Loucy (cell line): ENCODE results near the gene CYSLTR2.

Source experiments
- H2AFZ ChIP-seq: fragments of 200-600 bp; sonication (generic); 2 replicates; pipeline ENCODE4 v1.6.0; 2016; ENCODE audit warnings: antibody characterized with exemption, mild to moderate bottlenecking, low read length, moderate library complexity
- H3F3A ChIP-seq: fragments of 200-600 bp; 2 replicates; pipeline ENCODE4 v1.6.0; 2016; ENCODE audit warnings: antibody characterized with exemption, low read depth, mild to moderate bottlenecking
- H3K27me3 ChIP-seq: fragments of 200-600 bp; sonication (generic); 2 replicates; pipeline ENCODE4 v1.6.1; 2014; ENCODE audit warnings: low read length, mild to moderate bottlenecking; ENCODE audit not compliant: insufficient read depth, poor library complexity, severe bottlenecking
- H3K36me3 ChIP-seq: fragments of 200-600 bp; sonication (generic); 2 replicates; pipeline ENCODE4 v1.6.1; 2016; ENCODE audit warnings: low read length; ENCODE audit not compliant: insufficient read depth
- H3K4me1 ChIP-seq: fragments of 200-600 bp; sonication (generic); 2 replicates; pipeline ENCODE4 v1.5.1; 2014; ENCODE audit warnings: low read length, mild to moderate bottlenecking; ENCODE audit not compliant: insufficient read depth, poor library complexity, severe bottlenecking
- H3K4me2 ChIP-seq: fragments of 200-600 bp; sonication (generic); 2 replicates; pipeline ENCODE4 v1.6.0; 2014; ENCODE audit warnings: antibody characterized with exemption, low read length, low read depth, mild to moderate bottlenecking; ENCODE audit not compliant: poor library complexity, severe bottlenecking
- H3K4me3 ChIP-seq: fragments of 200-600 bp; sonication (generic); 2 replicates; pipeline ENCODE4 v1.5.1; 2014; ENCODE audit warnings: low read length, mild to moderate bottlenecking, mixed read lengths; ENCODE audit not compliant: poor library complexity, severe bottlenecking
- H3K79me2 ChIP-seq: fragments of 200-600 bp; sonication (generic); 2 replicates; pipeline ENCODE4 v1.6.1; 2014; ENCODE audit warnings: low read length; ENCODE audit not compliant: insufficient read depth
- H3K9ac ChIP-seq: fragments of 200-600 bp; sonication (generic); 2 replicates; pipeline ENCODE4 v1.6.0; 2014; ENCODE audit warnings: mild to moderate bottlenecking, low read depth, low read length, moderate library complexity; ENCODE audit not compliant: poor library complexity, severe bottlenecking
- H3K9me2 ChIP-seq: fragments of 200-600 bp; sonication (generic); replicated peaks from 2 replicates; pipeline ENCODE4 v1.6.1; 2016; ENCODE audit warnings: low read depth, low read length, mixed read lengths
- H3K9me3 ChIP-seq: fragments of 200-600 bp; sonication (generic); 2 replicates; pipeline ENCODE4 v1.6.1; 2014; ENCODE audit warnings: mild to moderate bottlenecking, antibody characterized with exemption, low read length, low read depth; ENCODE audit not compliant: insufficient read depth
- H4K20me1 ChIP-seq: fragments of 200-600 bp; sonication (generic); 2 replicates; pipeline ENCODE4 v1.6.0; 2014; ENCODE audit warnings: antibody characterized with exemption, low read length, mild to moderate bottlenecking; ENCODE audit not compliant: insufficient read depth, poor library complexity, severe bottlenecking
- EZH2phosphoT487 ChIP-seq: fragments of 200-600 bp; IDR thresholded peaks from 2 replicates; pipeline ENCODE4 v1.6.1; 2018; ENCODE audit warnings: antibody characterized with exemption, mild to moderate bottlenecking, moderate library complexity, borderline replicate concordance
- TF ChIP-seq, protein P1 (sequence below): fragments of 200-600 bp; sonication (generic); conservative IDR thresholded peaks from 2 replicates; pipeline ENCODE4 v1.5.1; 2014; ENCODE audit warnings: mild to moderate bottlenecking, antibody characterized with exemption, low read length

The CYSLTR2 gene

DNA sequence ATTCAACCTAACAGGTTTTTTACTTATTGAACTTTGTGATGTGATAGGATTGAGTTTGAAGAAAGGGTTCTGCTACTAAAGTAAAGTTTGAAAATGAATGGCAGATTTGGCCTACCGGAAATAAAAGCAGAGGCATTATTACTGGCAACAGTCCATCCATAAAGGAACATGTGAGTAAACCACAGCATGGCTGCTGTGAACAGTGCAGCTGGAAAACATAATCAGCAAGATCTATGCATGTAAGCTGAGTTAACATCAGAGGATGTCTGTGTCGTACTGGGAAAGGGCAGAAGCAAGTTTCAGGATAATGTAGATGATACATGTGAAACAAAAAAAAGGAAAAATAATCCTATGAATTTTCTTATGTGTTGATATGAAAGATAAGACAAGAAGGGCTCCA lies 87.6 kb downstream of the CYSLTR2 start:
- no peak overlapping the region for H3K4me2 ChIP-seq
- H3F3A ChIP-seq = no peaks in the 10 kb centered on the region
- no peaks in the 10 kb centered on the region for H3K79me2 ChIP-seq
- H2AFZ ChIP-seq = 0 out of 2 replicates have a peak overlapping the region, but pooled peaks have one; percentile 3
- no peaks in the 10 kb centered on the region for H3K36me3 ChIP-seq
- no peak overlapping the region for H3K9ac ChIP-seq
- no peak overlapping the region for H3K4me3 ChIP-seq
- no peak for TF ChIP-seq EZH2phosphoT487
- TF ChIP-seq, protein P1, sequence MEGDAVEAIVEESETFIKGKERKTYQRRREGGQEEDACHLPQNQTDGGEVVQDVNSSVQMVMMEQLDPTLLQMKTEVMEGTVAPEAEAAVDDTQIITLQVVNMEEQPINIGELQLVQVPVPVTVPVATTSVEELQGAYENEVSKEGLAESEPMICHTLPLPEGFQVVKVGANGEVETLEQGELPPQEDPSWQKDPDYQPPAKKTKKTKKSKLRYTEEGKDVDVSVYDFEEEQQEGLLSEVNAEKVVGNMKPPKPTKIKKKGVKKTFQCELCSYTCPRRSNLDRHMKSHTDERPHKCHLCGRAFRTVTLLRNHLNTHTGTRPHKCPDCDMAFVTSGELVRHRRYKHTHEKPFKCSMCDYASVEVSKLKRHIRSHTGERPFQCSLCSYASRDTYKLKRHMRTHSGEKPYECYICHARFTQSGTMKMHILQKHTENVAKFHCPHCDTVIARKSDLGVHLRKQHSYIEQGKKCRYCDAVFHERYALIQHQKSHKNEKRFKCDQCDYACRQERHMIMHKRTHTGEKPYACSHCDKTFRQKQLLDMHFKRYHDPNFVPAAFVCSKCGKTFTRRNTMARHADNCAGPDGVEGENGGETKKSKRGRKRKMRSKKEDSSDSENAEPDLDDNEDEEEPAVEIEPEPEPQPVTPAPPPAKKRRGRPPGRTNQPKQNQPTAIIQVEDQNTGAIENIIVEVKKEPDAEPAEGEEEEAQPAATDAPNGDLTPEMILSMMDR = no peak
- peaks cover 12% of the 10 kb centered on the region for H3K4me1 ChIP-seq
- no peaks in the 10 kb centered on the region for H3K9me2 ChIP-seq
- H3K27me3 ChIP-seq = no peaks in the 10 kb centered on the region
- H3K9me3 ChIP-seq = no peaks in the 10 kb centered on the region
- no peaks in the 10 kb centered on the region for H4K20me1 ChIP-seq

DNA sequence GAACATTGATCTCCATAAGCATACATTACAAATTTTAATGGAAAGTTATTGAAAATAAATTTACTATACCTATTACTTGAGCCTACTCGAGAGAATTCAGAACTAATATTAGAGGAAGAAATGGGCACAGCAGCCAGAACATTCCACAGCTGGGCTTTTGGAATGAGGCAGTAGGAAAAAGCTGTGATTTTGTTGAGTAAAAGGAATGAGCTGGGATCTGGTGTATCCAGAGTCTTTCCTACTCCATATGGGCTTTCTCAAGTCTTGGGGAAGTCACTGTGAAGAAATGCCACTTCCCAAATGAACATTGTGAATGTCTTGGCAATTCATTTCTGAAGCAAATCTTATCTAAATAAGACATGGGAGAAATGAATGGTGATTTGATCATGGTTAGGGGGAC lies 93.1 kb downstream of the CYSLTR2 start:
- Histone ChIP-seq H4K20me1 (no peaks in the 10 kb centered on the region), H2AFZ (no peak overlapping the region), H3K36me3 (no peaks in the 10 kb centered on the region), H3K79me2 (no peaks in the 10 kb centered on the region), H3K4me3 (no peak overlapping the region), H3F3A (no peaks in the 10 kb centered on the region), H3K9ac (no peak overlapping the region), H3K9me3 (no peaks in the 10 kb centered on the region), H3K4me1 (peaks cover 3% of the 10 kb centered on the region), H3K27me3 (no peaks in the 10 kb centered on the region), H3K9me2 (no peaks in the 10 kb centered on the region), H3K4me2 (no peak overlapping the region)
- TF ChIP-seq, protein P1 = no peak
- TF ChIP-seq EZH2phosphoT487 = no peak

DNA sequence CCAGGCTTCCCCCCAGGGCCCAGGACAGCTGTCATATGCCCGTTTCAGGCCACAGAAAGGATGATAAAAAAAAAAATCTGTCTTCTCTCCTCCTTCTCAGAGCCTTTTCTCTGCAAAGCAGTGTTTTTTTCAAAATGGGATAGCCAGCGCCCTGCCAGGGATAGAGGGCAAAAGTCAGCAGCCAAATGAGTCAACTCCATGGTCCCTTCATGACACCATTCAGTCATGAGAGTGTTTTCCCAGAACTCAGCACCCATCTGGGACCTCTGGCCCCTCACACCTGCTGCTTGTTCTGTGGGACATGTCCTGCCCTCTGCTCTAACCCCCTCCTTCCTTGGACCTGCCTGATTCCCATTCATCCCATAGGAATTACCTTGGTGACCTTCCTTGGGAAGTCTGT lies 95.0 kb downstream of the CYSLTR2 start:
- Histone ChIP-seq H3K4me1 (no peaks in the 10 kb centered on the region), H3K9ac (no peak overlapping the region), H3K36me3 (no peaks in the 10 kb centered on the region), H3K4me2 (no peak overlapping the region), H3K9me3 (no peaks in the 10 kb centered on the region), H3K79me2 (no peaks in the 10 kb centered on the region), H3F3A (no peaks in the 10 kb centered on the region), H2AFZ (no peak overlapping the region), H3K27me3 (no peaks in the 10 kb centered on the region), H3K4me3 (no peak overlapping the region), H3K9me2 (no peaks in the 10 kb centered on the region), H4K20me1 (no peaks in the 10 kb centered on the region)
- TF ChIP-seq EZH2phosphoT487 = no peak
- TF ChIP-seq, protein P1 = no peak
